ENCODE data around the gene CACHD1. TPM values are rescaled to one million over a fixed set of nuclear protein-coding genes. Genes with fewer than 3 reads are reported as not detected.

The CACHD1 gene
- total and polyA plus RNA-seq, 2 of the 8 experiments (the other 6 are each of a cell fraction or from before 2014, with no cell fraction given), result 22.2 to 42.5 TPM

DNA sequence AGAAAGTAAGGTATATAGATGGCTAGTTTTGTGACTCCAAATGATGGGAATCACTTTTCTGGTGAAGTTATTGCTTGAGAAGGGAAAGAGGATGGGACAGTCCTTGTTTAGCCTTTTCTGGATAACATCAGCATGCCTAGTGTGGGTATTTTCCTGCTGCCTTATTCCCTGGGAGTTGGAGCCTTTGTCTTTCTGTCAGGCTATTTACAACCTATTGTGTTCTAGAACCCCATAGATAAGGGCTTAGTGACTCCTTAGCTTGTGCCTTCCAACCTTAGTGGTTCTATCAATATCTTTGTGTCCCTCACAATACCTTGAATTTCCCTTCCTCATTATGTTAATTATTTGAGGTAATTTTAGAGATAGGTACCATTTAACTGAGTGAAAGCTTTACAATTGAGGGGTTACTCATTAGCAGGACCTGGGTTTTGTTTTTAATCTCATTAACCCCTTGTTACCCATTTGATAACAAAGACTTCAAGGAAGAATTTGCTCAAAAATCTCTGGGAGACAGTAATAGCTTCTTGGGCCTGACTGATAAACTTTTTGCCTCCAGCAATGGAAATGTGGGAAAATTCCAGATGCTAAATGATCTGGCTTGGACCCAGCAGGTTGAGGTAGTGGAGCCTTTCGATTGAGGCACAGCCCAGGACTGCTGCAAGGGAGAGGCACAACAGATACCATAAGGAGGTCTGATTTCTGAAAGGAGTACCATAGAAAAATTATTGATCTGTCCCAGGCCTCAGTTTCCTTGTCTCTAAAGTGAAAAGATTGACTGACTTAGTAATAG lies 49.0 kb downstream of the CACHD1 start (continued):
- TF ChIP-seq, protein P1, sequence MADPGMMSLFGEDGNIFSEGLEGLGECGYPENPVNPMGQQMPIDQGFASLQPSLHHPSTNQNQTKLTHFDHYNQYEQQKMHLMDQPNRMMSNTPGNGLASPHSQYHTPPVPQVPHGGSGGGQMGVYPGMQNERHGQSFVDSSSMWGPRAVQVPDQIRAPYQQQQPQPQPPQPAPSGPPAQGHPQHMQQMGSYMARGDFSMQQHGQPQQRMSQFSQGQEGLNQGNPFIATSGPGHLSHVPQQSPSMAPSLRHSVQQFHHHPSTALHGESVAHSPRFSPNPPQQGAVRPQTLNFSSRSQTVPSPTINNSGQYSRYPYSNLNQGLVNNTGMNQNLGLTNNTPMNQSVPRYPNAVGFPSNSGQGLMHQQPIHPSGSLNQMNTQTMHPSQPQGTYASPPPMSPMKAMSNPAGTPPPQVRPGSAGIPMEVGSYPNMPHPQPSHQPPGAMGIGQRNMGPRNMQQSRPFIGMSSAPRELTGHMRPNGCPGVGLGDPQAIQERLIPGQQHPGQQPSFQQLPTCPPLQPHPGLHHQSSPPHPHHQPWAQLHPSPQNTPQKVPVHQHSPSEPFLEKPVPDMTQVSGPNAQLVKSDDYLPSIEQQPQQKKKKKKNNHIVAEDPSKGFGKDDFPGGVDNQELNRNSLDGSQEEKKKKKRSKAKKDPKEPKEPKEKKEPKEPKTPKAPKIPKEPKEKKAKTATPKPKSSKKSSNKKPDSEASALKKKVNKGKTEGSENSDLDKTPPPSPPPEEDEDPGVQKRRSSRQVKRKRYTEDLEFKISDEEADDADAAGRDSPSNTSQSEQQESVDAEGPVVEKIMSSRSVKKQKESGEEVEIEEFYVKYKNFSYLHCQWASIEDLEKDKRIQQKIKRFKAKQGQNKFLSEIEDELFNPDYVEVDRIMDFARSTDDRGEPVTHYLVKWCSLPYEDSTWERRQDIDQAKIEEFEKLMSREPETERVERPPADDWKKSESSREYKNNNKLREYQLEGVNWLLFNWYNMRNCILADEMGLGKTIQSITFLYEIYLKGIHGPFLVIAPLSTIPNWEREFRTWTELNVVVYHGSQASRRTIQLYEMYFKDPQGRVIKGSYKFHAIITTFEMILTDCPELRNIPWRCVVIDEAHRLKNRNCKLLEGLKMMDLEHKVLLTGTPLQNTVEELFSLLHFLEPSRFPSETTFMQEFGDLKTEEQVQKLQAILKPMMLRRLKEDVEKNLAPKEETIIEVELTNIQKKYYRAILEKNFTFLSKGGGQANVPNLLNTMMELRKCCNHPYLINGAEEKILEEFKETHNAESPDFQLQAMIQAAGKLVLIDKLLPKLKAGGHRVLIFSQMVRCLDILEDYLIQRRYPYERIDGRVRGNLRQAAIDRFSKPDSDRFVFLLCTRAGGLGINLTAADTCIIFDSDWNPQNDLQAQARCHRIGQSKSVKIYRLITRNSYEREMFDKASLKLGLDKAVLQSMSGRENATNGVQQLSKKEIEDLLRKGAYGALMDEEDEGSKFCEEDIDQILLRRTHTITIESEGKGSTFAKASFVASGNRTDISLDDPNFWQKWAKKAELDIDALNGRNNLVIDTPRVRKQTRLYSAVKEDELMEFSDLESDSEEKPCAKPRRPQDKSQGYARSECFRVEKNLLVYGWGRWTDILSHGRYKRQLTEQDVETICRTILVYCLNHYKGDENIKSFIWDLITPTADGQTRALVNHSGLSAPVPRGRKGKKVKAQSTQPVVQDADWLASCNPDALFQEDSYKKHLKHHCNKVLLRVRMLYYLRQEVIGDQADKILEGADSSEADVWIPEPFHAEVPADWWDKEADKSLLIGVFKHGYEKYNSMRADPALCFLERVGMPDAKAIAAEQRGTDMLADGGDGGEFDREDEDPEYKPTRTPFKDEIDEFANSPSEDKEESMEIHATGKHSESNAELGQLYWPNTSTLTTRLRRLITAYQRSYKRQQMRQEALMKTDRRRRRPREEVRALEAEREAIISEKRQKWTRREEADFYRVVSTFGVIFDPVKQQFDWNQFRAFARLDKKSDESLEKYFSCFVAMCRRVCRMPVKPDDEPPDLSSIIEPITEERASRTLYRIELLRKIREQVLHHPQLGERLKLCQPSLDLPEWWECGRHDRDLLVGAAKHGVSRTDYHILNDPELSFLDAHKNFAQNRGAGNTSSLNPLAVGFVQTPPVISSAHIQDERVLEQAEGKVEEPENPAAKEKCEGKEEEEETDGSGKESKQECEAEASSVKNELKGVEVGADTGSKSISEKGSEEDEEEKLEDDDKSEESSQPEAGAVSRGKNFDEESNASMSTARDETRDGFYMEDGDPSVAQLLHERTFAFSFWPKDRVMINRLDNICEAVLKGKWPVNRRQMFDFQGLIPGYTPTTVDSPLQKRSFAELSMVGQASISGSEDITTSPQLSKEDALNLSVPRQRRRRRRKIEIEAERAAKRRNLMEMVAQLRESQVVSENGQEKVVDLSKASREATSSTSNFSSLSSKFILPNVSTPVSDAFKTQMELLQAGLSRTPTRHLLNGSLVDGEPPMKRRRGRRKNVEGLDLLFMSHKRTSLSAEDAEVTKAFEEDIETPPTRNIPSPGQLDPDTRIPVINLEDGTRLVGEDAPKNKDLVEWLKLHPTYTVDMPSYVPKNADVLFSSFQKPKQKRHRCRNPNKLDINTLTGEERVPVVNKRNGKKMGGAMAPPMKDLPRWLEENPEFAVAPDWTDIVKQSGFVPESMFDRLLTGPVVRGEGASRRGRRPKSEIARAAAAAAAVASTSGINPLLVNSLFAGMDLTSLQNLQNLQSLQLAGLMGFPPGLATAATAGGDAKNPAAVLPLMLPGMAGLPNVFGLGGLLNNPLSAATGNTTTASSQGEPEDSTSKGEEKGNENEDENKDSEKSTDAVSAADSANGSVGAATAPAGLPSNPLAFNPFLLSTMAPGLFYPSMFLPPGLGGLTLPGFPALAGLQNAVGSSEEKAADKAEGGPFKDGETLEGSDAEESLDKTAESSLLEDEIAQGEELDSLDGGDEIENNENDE (IDR thresholded peaks at IDR 0.05; ENCODE audit: insufficient replicate concordance, low read length), result peak; percentile 45
- TF ChIP-seq SRF (IDR thresholded peaks at IDR 0.05; ENCODE audit: low read depth, low read length), result no peak
- TF ChIP-seq RBBP5 (IDR thresholded peaks at IDR 0.05; ENCODE audit: borderline replicate concordance, low read depth, low read length), result no peak
- TF ChIP-seq, protein P2, sequence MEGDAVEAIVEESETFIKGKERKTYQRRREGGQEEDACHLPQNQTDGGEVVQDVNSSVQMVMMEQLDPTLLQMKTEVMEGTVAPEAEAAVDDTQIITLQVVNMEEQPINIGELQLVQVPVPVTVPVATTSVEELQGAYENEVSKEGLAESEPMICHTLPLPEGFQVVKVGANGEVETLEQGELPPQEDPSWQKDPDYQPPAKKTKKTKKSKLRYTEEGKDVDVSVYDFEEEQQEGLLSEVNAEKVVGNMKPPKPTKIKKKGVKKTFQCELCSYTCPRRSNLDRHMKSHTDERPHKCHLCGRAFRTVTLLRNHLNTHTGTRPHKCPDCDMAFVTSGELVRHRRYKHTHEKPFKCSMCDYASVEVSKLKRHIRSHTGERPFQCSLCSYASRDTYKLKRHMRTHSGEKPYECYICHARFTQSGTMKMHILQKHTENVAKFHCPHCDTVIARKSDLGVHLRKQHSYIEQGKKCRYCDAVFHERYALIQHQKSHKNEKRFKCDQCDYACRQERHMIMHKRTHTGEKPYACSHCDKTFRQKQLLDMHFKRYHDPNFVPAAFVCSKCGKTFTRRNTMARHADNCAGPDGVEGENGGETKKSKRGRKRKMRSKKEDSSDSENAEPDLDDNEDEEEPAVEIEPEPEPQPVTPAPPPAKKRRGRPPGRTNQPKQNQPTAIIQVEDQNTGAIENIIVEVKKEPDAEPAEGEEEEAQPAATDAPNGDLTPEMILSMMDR (IDR thresholded peaks at IDR 0.05; ENCODE audit: control extremely low read depth in 1 of 3, insufficient read depth in 1 of 3, low read depth in 1 of 3, low read length in 3 of 3), result no peak

Data from H1 (cell line).